HepG2 (cell line): ENCODE results near the gene GUCY2C.

Source experiments
- ZKSCAN8 ChIP-seq: IDR thresholded peaks from 2 replicates; pipeline ENCODE4 v1.6.1; 2016; ENCODE audit warnings: borderline replicate concordance, missing genetic modification reagents, missing compliant biosample characterization
- ZNF274 ChIP-seq: sonication (generic); formaldehyde crosslinking; IDR thresholded peaks from 2 replicates; pipeline ENCODE4 v1.5.1; 2020; ENCODE audit warnings: mild to moderate bottlenecking, missing genetic modification reagents
- TF ChIP-seq, protein P1 (sequence below): IDR thresholded peaks from 2 replicates; pipeline ENCODE4 v1.6.1; 2012; ENCODE audit warnings: inconsistent platforms

GRCh38 chr12:14629832-14630710 is 66.3 kb downstream of the GUCY2C start:
- no peak for TF ChIP-seq ZNF274 (CRISPR knock-in tag)
- TF ChIP-seq, protein P1, sequence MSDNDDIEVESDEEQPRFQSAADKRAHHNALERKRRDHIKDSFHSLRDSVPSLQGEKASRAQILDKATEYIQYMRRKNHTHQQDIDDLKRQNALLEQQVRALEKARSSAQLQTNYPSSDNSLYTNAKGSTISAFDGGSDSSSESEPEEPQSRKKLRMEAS, result no peak
- TF ChIP-seq ZKSCAN8 (CRISPR knock-in tag), result no peak
